HepG2 (cell line): Measurements from ENCODE around the gene VEGFA. TPM values are rescaled to one million over a fixed set of nuclear protein-coding genes. Genes with fewer than 3 reads are reported as not detected.

Experiments
- ATAC-seq: fragments of 200-7000 bp; cut with Tn5 transposase; 3 replicates; pipeline ENCODE4 v1.9.1; 2020; ENCODE audit warnings: mild to moderate bottlenecking, moderate library complexity
- BruUV-seq: library from RNA; stranded (reverse); fragments of 400-500 nt; replicated peaks from 2 replicates; lab custom pipeline; 2021; lab: Mats Ljungman, UMichigan
- CTCF ChIA-PET: fragments of 300-600 bp; formaldehyde crosslinking; extraction: SDS; loops from one replicate; lab custom pipeline; 2021; ENCODE audit warnings: low total read pairs, inconsistent platforms, low intra/inter-chr PET ratio; lab: Yijun Ruan, JAX
- POLR2A ChIA-PET: fragments of 350-600 bp; sonication (Branson Sonifier 250); formaldehyde crosslinking; loops from one replicate; lab custom pipeline; 2020; ENCODE audit warnings: antibody characterized with exemption, inconsistent platforms; lab: Yijun Ruan, JAX
- DNase-seq: peaks from one replicate; pipeline ENCODE4 v3.0.0-alpha.2; 2015; ENCODE audit warnings: low spot score
- FAIRE-seq: peaks from 3 replicates; lab custom pipeline; 2011; peaks lifted over from hg19 to GRCh38; lab: Jason Lieb, UNC
- H2AFZ ChIP-seq: one replicate; pipeline ENCODE4 v1.6.1; 2011; ENCODE audit warnings: low read length, inconsistent platforms
- H3K27ac ChIP-seq: fragments of 300-600 bp; 3 replicates; pipeline ENCODE4 v1.8.0; 2011; ENCODE audit warnings: mixed run types, mild to moderate bottlenecking, mixed read lengths, low read length, inconsistent platforms; ENCODE audit not compliant: insufficient read depth; ENCODE audit errors: extremely low read length
- H3K27me3 ChIP-seq, 2 experiments: fragments of 200-600 bp in 1 of 2; 2 replicates in 1 of 2; 3 replicates in 1 of 2; pipeline versions ENCODE4 v1.6.0 to v1.8.0; 2011; ENCODE audit warnings: low read length in 2 of 2, mild to moderate bottlenecking in 2 of 2, moderate library complexity in 2 of 2, inconsistent platforms in 1 of 2; ENCODE audit not compliant: insufficient read depth in 2 of 2, control insufficient read depth in 1 of 2
- H3K36me3 ChIP-seq, 2 experiments: fragments of 200-600 bp in 1 of 2; replicated peaks in 1 of 2; 2 replicates in 1 of 2; 3 replicates in 1 of 2; pipeline versions ENCODE4 v1.5.1 to v1.8.0; 2011; ENCODE audit warnings: low read length in 2 of 2, inconsistent platforms in 1 of 2; ENCODE audit not compliant: insufficient read depth in 2 of 2, control insufficient read depth in 1 of 2
- H3K4me1 ChIP-seq: 2 replicates; pipeline ENCODE4 v1.5.1; 2012; ENCODE audit warnings: low read length, inconsistent platforms; ENCODE audit not compliant: insufficient read depth
- H3K4me2 ChIP-seq: 2 replicates; pipeline ENCODE4 v1.6.0; 2011; ENCODE audit warnings: low read depth, low read length, inconsistent platforms
- H3K4me3 ChIP-seq, 3 experiments: fragments of 200-600 bp in 1 of 3; sonication (generic), shearing (Covaris generic) in 1 of 3; replicated peaks in 1 of 3; 2 replicates each; pipeline ENCODE4 v1.5.1; 2011 to 2016; ENCODE audit warnings: low read length in 3 of 3, inconsistent platforms in 2 of 3, low read depth in 2 of 3, mild to moderate bottlenecking in 2 of 3, control low read depth in 1 of 3, mixed read lengths in 1 of 3; ENCODE audit not compliant: insufficient read depth in 1 of 3
- H3K79me2 ChIP-seq: one replicate; pipeline ENCODE4 v1.6.1; 2011; ENCODE audit warnings: low read length, inconsistent platforms; ENCODE audit not compliant: insufficient read depth
- H3K9ac ChIP-seq: 2 replicates; pipeline ENCODE4 v1.6.0; 2011; ENCODE audit warnings: mild to moderate bottlenecking, low read depth, low read length, inconsistent platforms; ENCODE audit not compliant: insufficient read depth
- H3K9me3 ChIP-seq: 2 replicates; pipeline ENCODE4 v1.5.1; 2012; ENCODE audit warnings: mild to moderate bottlenecking, low read length
- H4K20me1 ChIP-seq: 2 replicates; pipeline ENCODE4 v1.6.0; 2011; ENCODE audit warnings: inconsistent platforms, mild to moderate bottlenecking, low read length, moderate library complexity; ENCODE audit not compliant: insufficient read depth
- DR1 ChIP-seq: sonication (generic); formaldehyde crosslinking; IDR thresholded peaks from 2 replicates; pipeline ENCODE4 v1.8.0; 2021; ENCODE audit warnings: mild to moderate bottlenecking, missing genetic modification reagents, inconsistent platforms
- E2F1 ChIP-seq: sonication (generic); formaldehyde crosslinking; IDR thresholded peaks from 2 replicates; pipeline ENCODE4 v1.5.0; 2020; ENCODE audit warnings: missing genetic modification reagents
- EED ChIP-seq: sonication (generic); formaldehyde crosslinking; IDR thresholded peaks from 2 replicates; pipeline ENCODE4 v1.5.0; 2020; ENCODE audit warnings: mild to moderate bottlenecking, missing genetic modification reagents
- GFI1 ChIP-seq: sonication (generic); formaldehyde crosslinking; IDR thresholded peaks from 2 replicates; pipeline ENCODE4 v1.5.0; 2020; ENCODE audit warnings: missing genetic modification reagents, mild to moderate bottlenecking, borderline replicate concordance
- HOXA5 ChIP-seq: sonication (generic); formaldehyde crosslinking; IDR thresholded peaks from 2 replicates; pipeline ENCODE4 v1.4.0; 2020; ENCODE audit warnings: missing genetic modification reagents
- JUND ChIP-seq: sonication (generic); formaldehyde crosslinking; IDR thresholded peaks from 2 replicates; pipeline ENCODE4 v1.8.0; 2022; ENCODE audit warnings: mild to moderate bottlenecking, missing genetic modification reagents
- YEATS2 ChIP-seq: sonication (generic); formaldehyde crosslinking; IDR thresholded peaks from 2 replicates; pipeline ENCODE4 v1.4.0; 2020; ENCODE audit warnings: missing genetic modification reagents, borderline replicate concordance
- ZBTB37 ChIP-seq: sonication (generic); formaldehyde crosslinking; IDR thresholded peaks from 2 replicates; pipeline ENCODE4 v1.4.0; 2020; ENCODE audit warnings: mild to moderate bottlenecking, missing genetic modification reagents
- ZNF234 ChIP-seq: sonication (generic); formaldehyde crosslinking; conservative IDR thresholded peaks from 2 replicates; pipeline ENCODE4 v1.5.1; 2020; ENCODE audit warnings: mild to moderate bottlenecking, missing genetic modification reagents
- ZNF292 ChIP-seq: sonication (generic); formaldehyde crosslinking; IDR thresholded peaks from 2 replicates; pipeline ENCODE4 v1.8.1; 2022; ENCODE audit warnings: mild to moderate bottlenecking, low read depth, missing genetic modification reagents, borderline replicate concordance
- ZNF350 ChIP-seq: sonication (generic); formaldehyde crosslinking; IDR thresholded peaks from 2 replicates; pipeline ENCODE4 v1.4.0; 2020; ENCODE audit warnings: mild to moderate bottlenecking, low read depth, missing genetic modification reagents, borderline replicate concordance
- ZNF441 ChIP-seq: sonication (generic); formaldehyde crosslinking; IDR thresholded peaks from 2 replicates; pipeline ENCODE4 v1.7.0; 2021; ENCODE audit warnings: missing genetic modification reagents, borderline replicate concordance
- ZSCAN22 ChIP-seq: sonication (generic); formaldehyde crosslinking; IDR thresholded peaks from 2 replicates; pipeline ENCODE4 v1.4.0; 2020; ENCODE audit warnings: mild to moderate bottlenecking, missing genetic modification reagents
- WGBS: methylation state at CpG from one replicate; pipeline ENCODE4 v1.1.6; 2017; ENCODE audit warnings: low lambda C conversion rate; 5-methylcytosine and 5-hydroxymethylcytosine counted together
- in situ Hi-C: cut with HindIII; loops from 2 replicates; pipeline ENCODE4 v1.10.0; 2017; ENCODE audit warnings: low pct_unique_long_range_greater_than_20kb; ENCODE audit not compliant: extremely low pct_ligation_motif_present
- intact Hi-C: fragments of 100-400 bp; cut with micrococcal nuclease; formaldehyde crosslinking; loops from one replicate; pipeline ENCODE4 v1.10.0; 2022; ENCODE audit not compliant: unreplicated experiment
- polyA plus RNA-seq, 8 experiments: library from polyadenylated mRNA; depleted of rRNA in 3 of 8; stranded (reverse) in 7 of 8; unstranded in 1 of 8; fragments of >200 nt; fragmentation: Illumina TruSeq in 4 of 8; extraction: Trizol in 4 of 8; gene quantifications; 2 replicates each; pipeline versions ENCODE4 v1.2.1 to v1.2.3, GENCODE V29; 2011 to 2016; ENCODE audit warnings: low read depth in 4 of 8, missing spikeins in 1 of 8, mixed read lengths in 1 of 8; ENCODE audit not compliant: insufficient read depth in 1 of 8
- total RNA-seq, 5 experiments: library from RNA; depleted of rRNA; stranded (reverse); fragments of >200 nt; fragmentation: Illumina TruSeq; extraction: Trizol; gene quantifications; 2 replicates each; pipeline ENCODE4 v1.2.3, GENCODE V29; 2016; ENCODE audit warnings: low read depth in 1 of 5
- TF ChIP-seq, protein P1 (sequence below): sonication (generic); formaldehyde crosslinking; conservative IDR thresholded peaks from 2 replicates; pipeline ENCODE4 v1.8.1; 2023; ENCODE audit warnings: missing genetic modification reagents

Gene VEGFA
- total and polyA plus RNA-seq, 2 of the 13 experiments (the other 11 are each of a cell fraction or from before 2014, with no cell fraction given), result 68.1 to 629 TPM

DNA sequence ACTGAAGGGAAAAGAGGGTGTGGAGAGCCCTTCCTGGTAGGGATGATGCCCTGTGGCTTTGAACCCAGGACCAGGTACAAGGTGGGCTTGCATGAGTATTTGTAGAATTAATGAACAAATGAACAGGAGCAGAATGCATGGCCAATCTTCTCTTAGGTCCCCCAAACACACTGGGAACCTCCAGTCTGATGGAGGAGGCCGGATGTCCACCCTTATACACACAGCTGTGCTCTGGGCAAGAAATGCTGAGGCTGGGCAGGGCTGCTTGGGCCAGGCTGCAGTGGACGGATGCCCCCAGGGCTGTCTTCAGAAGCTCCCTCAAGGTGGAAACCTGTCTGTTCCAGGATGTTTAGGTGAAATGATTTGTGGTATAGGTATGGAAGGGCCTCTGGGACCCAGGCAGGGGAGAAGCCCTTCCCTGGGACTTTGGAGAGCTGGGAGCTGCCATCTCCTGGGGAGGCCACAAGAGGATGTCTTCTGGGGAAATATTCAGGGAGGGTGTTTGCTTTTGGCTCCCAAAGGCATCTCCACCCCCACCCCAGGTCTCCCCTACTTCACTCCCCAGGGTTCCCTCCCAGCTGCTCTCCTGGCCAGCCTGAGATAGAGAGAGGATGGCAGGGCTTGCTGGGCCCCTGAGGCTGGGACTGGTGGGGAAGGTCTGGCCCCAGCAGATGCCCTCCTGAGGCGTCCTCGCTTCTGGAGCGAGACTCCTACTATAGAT lies 23.3 kb downstream of the VEGFA start:
- Histone ChIP-seq H2AFZ (no peak overlapping the region), H3K4me1 (peaks cover 29% of the 10 kb centered on the region), H3K36me3 (no peaks in the 10 kb centered on the region), H3K9ac (no peak overlapping the region), H3K27ac (no peak overlapping the region), H3K79me2 (no peaks in the 10 kb centered on the region), H3K9me3 (no peaks in the 10 kb centered on the region), H3K4me3 (no peak overlapping the region), H3K4me2 (no peak overlapping the region), H4K20me1 (no peaks in the 10 kb centered on the region), H3K27me3 (peaks cover 2 to 35% of the 10 kb centered on the region in 2 experiments; a peak in 3 of 5 replicates)
- ChIA-PET POLR2A (interaction anchor here (1.5 kb wide), 1 partner anchor 14 kb away, joined by 3 read pairs; no protein-coding TSS in a partner anchor), CTCF (no interaction called here)
- in situ Hi-C loops (no loop called here), intact Hi-C loops (no loop called here)
- ATAC-seq (no peak), FAIRE-seq (no peak), DNase-seq (no peak)
- WGBS, result 24% methylated on average over 5 of the region's 5 CpGs
- TF ChIP-seq ZSCAN22, result peak; percentile 94
- TF ChIP-seq GFI1 (CRISPR knock-in tag), result no peak
- BruUV-seq, result no TSS peak

DNA sequence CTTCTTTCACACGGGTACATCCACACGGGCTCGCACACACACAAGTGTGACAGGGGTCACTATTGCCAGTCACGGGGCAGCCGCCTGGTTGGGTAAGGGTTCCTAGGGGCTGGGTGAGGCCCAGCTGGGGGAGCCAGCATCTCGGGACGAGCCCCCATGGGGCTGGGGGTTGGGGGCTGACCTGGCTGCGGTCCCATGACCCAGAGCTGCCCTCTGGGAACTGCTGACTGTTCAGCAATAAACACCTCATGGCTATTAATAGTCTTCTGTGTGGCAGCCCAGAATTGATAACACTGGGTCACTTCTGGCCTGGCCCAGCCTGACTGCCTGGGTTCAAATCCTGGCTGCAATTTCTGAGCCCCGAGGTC lies 23.8 kb downstream of the VEGFA start:
- Histone ChIP-seq H3K9me3 (no peaks in the 10 kb centered on the region), H2AFZ (no peak overlapping the region), H4K20me1 (no peaks in the 10 kb centered on the region), H3K79me2 (no peaks in the 10 kb centered on the region), H3K27me3 (peaks cover 2 to 35% of the 10 kb centered on the region in 2 experiments; a peak in 3 of 5 replicates), H3K4me3 (no peak overlapping the region), H3K4me1 (peaks cover 34% of the 10 kb centered on the region), H3K4me2 (no peak overlapping the region), H3K9ac (no peak overlapping the region), H3K36me3 (no peaks in the 10 kb centered on the region), H3K27ac (no peak overlapping the region)
- ChIA-PET CTCF (no interaction called here), POLR2A (interaction anchor here (1.5 kb wide), 1 partner anchor 13 kb away, joined by 3 read pairs; no protein-coding TSS in a partner anchor)
- 27% methylated on average over 5 of the region's 9 CpGs for WGBS
- BruUV-seq, result no TSS peak
- DNase-seq, result no peak
- no peak for TF ChIP-seq HOXA5 (CRISPR knock-in tag)
- no peak for TF ChIP-seq E2F1 (CRISPR knock-in tag)
- no peak for TF ChIP-seq YEATS2 (CRISPR knock-in tag)
- no peak for TF ChIP-seq ZNF350
- no peak for TF ChIP-seq ZBTB37 (CRISPR knock-in tag)
- TF ChIP-seq, protein P1, sequence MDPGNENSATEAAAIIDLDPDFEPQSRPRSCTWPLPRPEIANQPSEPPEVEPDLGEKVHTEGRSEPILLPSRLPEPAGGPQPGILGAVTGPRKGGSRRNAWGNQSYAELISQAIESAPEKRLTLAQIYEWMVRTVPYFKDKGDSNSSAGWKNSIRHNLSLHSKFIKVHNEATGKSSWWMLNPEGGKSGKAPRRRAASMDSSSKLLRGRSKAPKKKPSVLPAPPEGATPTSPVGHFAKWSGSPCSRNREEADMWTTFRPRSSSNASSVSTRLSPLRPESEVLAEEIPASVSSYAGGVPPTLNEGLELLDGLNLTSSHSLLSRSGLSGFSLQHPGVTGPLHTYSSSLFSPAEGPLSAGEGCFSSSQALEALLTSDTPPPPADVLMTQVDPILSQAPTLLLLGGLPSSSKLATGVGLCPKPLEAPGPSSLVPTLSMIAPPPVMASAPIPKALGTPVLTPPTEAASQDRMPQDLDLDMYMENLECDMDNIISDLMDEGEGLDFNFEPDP (CRISPR knock-in tag), result no peak
- TF ChIP-seq JUND, result no peak
- TF ChIP-seq ZNF441 (CRISPR knock-in tag), result no peak
- no peak for TF ChIP-seq ZNF292
- TF ChIP-seq ZNF234 (CRISPR knock-in tag), result no peak
- TF ChIP-seq EED (CRISPR knock-in tag), result no peak
- no peak for TF ChIP-seq DR1 (CRISPR knock-in tag)
- intact Hi-C loops, result no loop called here
- no peak for FAIRE-seq
- no peak for ATAC-seq
- in situ Hi-C loops, result no loop called here
